K562 (cell line): ENCODE data around the gene WSCD1. TPM values are rescaled to one million over a fixed set of nuclear protein-coding genes. Genes with fewer than 3 reads are reported as not detected.

Source experiments
- ATAC-seq: fragments of 200-7000 bp; cut with Tn5 transposase; 3 replicates; pipeline ENCODE4 v1.9.1; 2020; ENCODE audit warnings: moderate library complexity
- BruUV-seq: library from RNA; stranded (reverse); fragments of 400-500 nt; replicated peaks from 2 replicates; lab custom pipeline; 2021; lab: Mats Ljungman, UMichigan
- CTCF ChIA-PET: fragments of 300-600 bp; formaldehyde crosslinking; extraction: SDS; loops from one replicate; lab custom pipeline; 2021; ENCODE audit warnings: low intra/inter-chr PET ratio; lab: Yijun Ruan, JAX
- POLR2A ChIA-PET: fragments of 300-600, 350-650 bp; sonication (Branson Sonifier 250); formaldehyde crosslinking; extraction: SDS; loops from one replicate; lab custom pipeline; 2021; ENCODE audit warnings: antibody characterized with exemption, inconsistent platforms; lab: Yijun Ruan, JAX
- DNase-seq, 4 experiments: peaks; one replicate each; pipeline versions ENCODE4 v3.0.0 to v3.0.0-alpha.2; 2011 to 2018; ENCODE audit warnings: low spot score in 3 of 4, mixed read lengths in 3 of 4; ENCODE audit errors: extremely low read depth in 1 of 4
- FAIRE-seq: peaks from 2 replicates; lab custom pipeline; 2011; peaks lifted over from hg19 to GRCh38; lab: Jason Lieb, UNC
- H2AFZ ChIP-seq: 2 replicates; pipeline ENCODE4 v1.6.0; 2011; ENCODE audit warnings: low read depth, low read length, control low read depth, inconsistent platforms
- H3K27ac ChIP-seq: fragments of 200-600 bp; 3 replicates; pipeline ENCODE4 v1.8.0; 2011; ENCODE audit warnings: low read depth, mild to moderate bottlenecking, control low read depth, inconsistent platforms, low read length, moderate library complexity, mixed read lengths; ENCODE audit errors: extremely low read depth
- H3K27me3 ChIP-seq, 2 experiments: fragments of 300-600 bp in 1 of 2; 2 replicates in 1 of 2; 3 replicates in 1 of 2; pipeline versions ENCODE4 v1.6.0 to v1.8.0; 2011; ENCODE audit warnings: inconsistent platforms in 2 of 2, low read length in 2 of 2, mild to moderate bottlenecking in 1 of 2, mixed read lengths in 1 of 2, moderate library complexity in 1 of 2; ENCODE audit not compliant: control insufficient read depth in 2 of 2, insufficient read depth in 2 of 2
- H3K36me3 ChIP-seq: fragments of 300-600 bp; 3 replicates; pipeline ENCODE4 v1.8.0; 2011; ENCODE audit warnings: mild to moderate bottlenecking, low read length, inconsistent platforms; ENCODE audit not compliant: control insufficient read depth, insufficient read depth
- H3K4me1 ChIP-seq, 2 experiments: fragments of 200-600 bp in 1 of 2; replicated peaks in 1 of 2; 2 replicates in 1 of 2; 3 replicates in 1 of 2; pipeline versions ENCODE4 v1.5.1 to v1.8.0; 2011; ENCODE audit warnings: inconsistent platforms in 2 of 2, low read length in 2 of 2, mild to moderate bottlenecking in 1 of 2, mixed read lengths in 1 of 2, moderate library complexity in 1 of 2; ENCODE audit not compliant: control insufficient read depth in 2 of 2, insufficient read depth in 2 of 2
- H3K4me2 ChIP-seq: 2 replicates; pipeline ENCODE4 v1.6.1; 2011; ENCODE audit warnings: low read length, control low read depth, inconsistent platforms, mixed read lengths; ENCODE audit not compliant: insufficient read depth
- H3K4me3 ChIP-seq: fragments of 200-600 bp; sonication (generic), shearing (Covaris generic); 2 replicates; pipeline ENCODE4 v1.5.1; 2016; ENCODE audit warnings: control low read depth, inconsistent platforms
- H3K79me2 ChIP-seq: fragments of 200-600 bp; 3 replicates; pipeline ENCODE4 v1.8.0; 2011; ENCODE audit warnings: low read length, inconsistent platforms; ENCODE audit not compliant: control insufficient read depth, insufficient read depth
- H3K9ac ChIP-seq, 2 experiments: 2 replicates each; pipeline versions ENCODE4 v1.6.0 to v1.6.1; 2011; ENCODE audit warnings: low read depth in 2 of 2, low read length in 2 of 2, control low read depth in 1 of 2, inconsistent platforms in 1 of 2, mild to moderate bottlenecking in 1 of 2, mixed read lengths in 1 of 2; ENCODE audit not compliant: insufficient read depth in 1 of 2
- H3K9me1 ChIP-seq: one replicate; pipeline ENCODE4 v1.6.0; 2011; ENCODE audit warnings: inconsistent platforms, mild to moderate bottlenecking, low read length, moderate library complexity; ENCODE audit not compliant: control insufficient read depth, insufficient read depth
- H3K9me3 ChIP-seq: replicated peaks from 2 replicates; pipeline ENCODE4 v1.5.1; 2011; ENCODE audit warnings: low read depth, low read length, inconsistent platforms; ENCODE audit not compliant: control insufficient read depth, insufficient read depth
- H4K20me1 ChIP-seq: replicated peaks from 2 replicates; pipeline ENCODE4 v1.6.1; 2011; ENCODE audit warnings: low read length, inconsistent platforms, mixed read lengths; ENCODE audit not compliant: control insufficient read depth, insufficient read depth
- CAMTA2 ChIP-seq: fragments of 250-450 bp; sonication (Bioruptor Pico); conservative IDR thresholded peaks from 2 replicates; pipeline ENCODE4 v1.5.1; 2022
- GATAD2B ChIP-seq: fragments of 450-650 bp; IDR thresholded peaks from 2 replicates; pipeline ENCODE4 v1.6.1; 2017; ENCODE audit warnings: mild to moderate bottlenecking, borderline replicate concordance
- HMG20B ChIP-seq: fragments of 250-450 bp; sonication (Bioruptor Pico); IDR thresholded peaks from 2 replicates; pipeline ENCODE4 v1.5.0; 2021; ENCODE audit warnings: mild to moderate bottlenecking
- NFE2L1 ChIP-seq: fragments of 450-650 bp; IDR thresholded peaks from 2 replicates; pipeline ENCODE4 v1.6.1; 2016; ENCODE audit warnings: missing genetic modification characterization, low read depth, mild to moderate bottlenecking, missing compliant biosample characterization, moderate library complexity, borderline replicate concordance
- RAD51 ChIP-seq: fragments of 450-650 bp; IDR thresholded peaks from 2 replicates; pipeline ENCODE4 v1.7.1; 2016; ENCODE audit warnings: low read depth, mild to moderate bottlenecking, borderline replicate concordance
- SMAD1 ChIP-seq: fragments of 150-350 bp; IDR thresholded peaks from 2 replicates; pipeline ENCODE4 v1.6.1; 2014; ENCODE audit warnings: low read length, low read depth; ENCODE audit not compliant: partially characterized antibody
- ZC3H8 ChIP-seq: fragments of 450-650 bp; IDR thresholded peaks from 2 replicates; pipeline ENCODE4 v1.6.1; 2017
- ZNF23 ChIP-seq: fragments of 250-450 bp; sonication (Bioruptor Pico); IDR thresholded peaks from 2 replicates; pipeline ENCODE4 v1.4.0; 2020; ENCODE audit warnings: mild to moderate bottlenecking
- WGBS: fragments of 100-300 bp; shearing (Covaris generic); methylation state at CpG from one replicate; pipeline ENCODE4 v1.1.6; 2016; ENCODE audit warnings: low coverage, mixed read lengths; ENCODE audit not compliant: insufficient coverage; ENCODE audit errors: missing lambda C conversion rate; 5-methylcytosine and 5-hydroxymethylcytosine counted together
- in situ Hi-C: fragments of 300-500 bp; cut with MboI; formaldehyde crosslinking; loops from 4 replicates; pipeline ENCODE4 v1.15.0; 2018; ENCODE audit warnings: inconsistent platforms, mixed read lengths
- intact Hi-C: fragments of 100-400 bp; cut with micrococcal nuclease; formaldehyde crosslinking; loops from 2 replicates; pipeline ENCODE4 v1.14.2; 2022
- polyA plus RNA-seq, 8 experiments: library from polyadenylated mRNA; depleted of rRNA in 4 of 8; stranded (reverse) in 5 of 8; unstranded in 3 of 8; fragments of >200 nt; fragmentation: Nextera tagmentation in 2 of 8; fragmentation: Illumina TruSeq in 1 of 8; extraction: Ambion mirVana in 2 of 8; extraction: Trizol in 1 of 8; gene quantifications; 2 replicates each; pipeline versions ENCODE4 v1.2.1 to v1.2.3, GENCODE V29; 2011 to 2014; ENCODE audit warnings: inconsistent platforms in 1 of 8, missing spikeins in 1 of 8
- total RNA-seq, 7 experiments: library from RNA; depleted of rRNA in 6 of 7; stranded (reverse); fragments of >200 nt in 6 of 7; fragmentation: Illumina TruSeq in 2 of 7; extraction: Trizol in 2 of 7; gene quantifications; 2 replicates each; pipeline versions ENCODE4 v1.2.1 to v1.2.3, GENCODE V29; 2011 to 2021; ENCODE audit warnings: low replicate concordance in 1 of 7

WSCD1 gene
- total and polyA plus RNA-seq, 9 of the 15 experiments (the other 6 are each of a cell fraction or from before 2014, with no cell fraction given), result not detected

DNA sequence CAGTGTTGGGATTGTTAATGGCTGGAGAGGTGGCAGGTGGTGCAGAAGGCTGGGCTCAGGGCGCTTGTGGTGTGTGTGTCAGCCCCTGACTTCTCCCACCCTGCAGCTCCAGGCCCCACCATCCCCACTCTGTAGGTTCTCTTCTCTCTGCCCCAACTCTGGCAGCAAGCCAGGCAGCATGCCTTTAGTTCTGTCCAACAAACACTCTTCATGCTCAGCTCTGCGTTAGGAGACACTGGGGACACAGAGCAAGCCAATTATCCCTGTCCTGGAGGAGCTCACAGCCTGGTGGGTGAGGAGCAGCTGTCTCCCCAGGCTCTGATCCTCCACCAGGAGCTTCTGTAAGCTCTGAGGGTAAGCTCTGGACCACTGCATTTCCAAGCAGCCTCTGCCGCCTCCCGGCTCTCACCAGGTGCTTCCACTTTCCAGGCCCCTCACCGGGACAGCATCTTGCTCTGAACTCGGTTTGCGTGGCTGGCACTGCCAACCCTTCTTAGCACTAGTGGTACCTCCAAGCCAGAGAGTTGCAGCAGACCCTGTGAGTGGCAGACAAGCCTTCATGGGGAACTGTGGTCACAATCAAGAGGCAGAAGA is 34.3 kb upstream of the WSCD1 start (continued):
- TF ChIP-seq ZC3H8, result no peak
- no peak for TF ChIP-seq ZNF23 (CRISPR knock-in tag)
- TF ChIP-seq SMAD1, result no peak
- TF ChIP-seq NFE2L1, result no peak
- TF ChIP-seq RAD51, result no peak
- TF ChIP-seq GATAD2B, result no peak
- no peak for TF ChIP-seq CAMTA2 (CRISPR knock-in tag)

- 1% methylated on average over 12 of the region's 13 CpGs for WGBS
- POLR2A ChIA-PET, result no interaction called here
- FAIRE-seq, result no peak
- no peaks in the 10 kb centered on the region for H3K36me3 ChIP-seq
- ATAC-seq, result no peak
- no peaks in the 10 kb centered on the region for H3K79me2 ChIP-seq
- no TSS peak for BruUV-seq
- CTCF ChIA-PET, result no interaction called here
- no peaks in the 10 kb centered on the region for H3K4me1 ChIP-seq
- in situ Hi-C loops (no loop called here), intact Hi-C loops (no loop called here)
- H3K27me3 ChIP-seq, result peaks cover 0 to 3% of the 10 kb centered on the region in 2 experiments; a peak in 1 of 5 replicates
- H3K9me3 ChIP-seq, result no peaks in the 10 kb centered on the region
- H3K9me1 ChIP-seq, result no peaks in the 10 kb centered on the region
- H3K27ac ChIP-seq, result no peak overlapping the region
- no peak overlapping the region for H2AFZ ChIP-seq
- DNase-seq, result no peak
- H3K9ac ChIP-seq, result no peak overlapping the region
- no peaks in the 10 kb centered on the region for H4K20me1 ChIP-seq
- TF ChIP-seq HMG20B (CRISPR knock-in tag), result no peak
- H3K4me3 ChIP-seq, result no peak overlapping the region
- H3K4me2 ChIP-seq, result no peak overlapping the region
Measured at GRCh38 chr17:6040504-6040903, 29.7 kb upstream of the WSCD1 start.
